SK-N-SH (cell line): ENCODE data around the gene NME5. TPM values are rescaled to one million over a fixed set of nuclear protein-coding genes. Genes with fewer than 3 reads are reported as not detected.

ENCODE experiments used
- CTCF ChIA-PET: fragments of 300-600, 350-600 bp; formaldehyde crosslinking; extraction: SDS; loops from one replicate; lab custom pipeline; 2021; lab: Yijun Ruan, JAX
- POLR2A ChIA-PET: fragments of 350-600 bp; sonication (Branson Sonifier 250); formaldehyde crosslinking; extraction: SDS; loops from one replicate; lab custom pipeline; 2020; ENCODE audit warnings: antibody characterized with exemption, inconsistent platforms; lab: Yijun Ruan, JAX
- DNase-seq: peaks from one replicate; pipeline ENCODE4 v3.0.0; 2012
- H2AFZ ChIP-seq: fragments of 200-600 bp; sonication (generic); 2 replicates; pipeline ENCODE4 v1.8.1; 2016; ENCODE audit warnings: antibody characterized with exemption, mild to moderate bottlenecking, low read depth
- H3F3A ChIP-seq: fragments of 200-600 bp; sonication (generic); replicated peaks from 2 replicates; pipeline ENCODE3; 2016; ENCODE audit warnings: antibody characterized with exemption, mild to moderate bottlenecking; ENCODE audit not compliant: insufficient read depth
- H3K27ac ChIP-seq, 2 experiments: fragments of 200-500 bp in 1 of 2; fragments of 200-600 bp in 1 of 2; sonication (Bioruptor generic) in 1 of 2; sonication (generic), shearing (Covaris generic) in 1 of 2; 2 replicates each; pipeline versions ENCODE4 v1.5.1 to v1.6.1; 2014 to 2016; ENCODE audit warnings: low read depth in 2 of 2, inconsistent platforms in 1 of 2, low read length in 1 of 2, mild to moderate bottlenecking in 1 of 2, mixed read lengths in 1 of 2
- H3K27me3 ChIP-seq: fragments of 200-600 bp; sonication (generic), shearing (Covaris generic); 2 replicates; pipeline ENCODE4 v1.6.1; 2016; ENCODE audit warnings: mixed run types; ENCODE audit not compliant: insufficient read depth
- H3K36me3 ChIP-seq, 2 experiments: fragments of 200-500 bp in 1 of 2; fragments of 200-600 bp in 1 of 2; sonication (Bioruptor generic) in 1 of 2; sonication (generic) in 1 of 2; replicated peaks in 1 of 2; 2 replicates each; pipeline versions ENCODE3 to v1.5.1; 2014 to 2016; ENCODE audit warnings: low read length in 1 of 2, mild to moderate bottlenecking in 1 of 2; ENCODE audit not compliant: insufficient read depth in 2 of 2, control insufficient read depth in 1 of 2
- H3K4me1 ChIP-seq, 2 experiments: fragments of 200-500 bp in 1 of 2; fragments of 200-600 bp in 1 of 2; sonication (Bioruptor generic) in 1 of 2; sonication (generic), shearing (Covaris generic) in 1 of 2; 2 replicates each; pipeline versions ENCODE4 v1.5.1 to v1.6.1; 2014 to 2016; ENCODE audit warnings: low read depth in 1 of 2, low read length in 1 of 2, mixed run types in 1 of 2; ENCODE audit not compliant: insufficient read depth in 2 of 2, control insufficient read depth in 1 of 2
- H3K4me2 ChIP-seq: fragments of 200-600 bp; sonication (generic), shearing (Covaris generic); 2 replicates; pipeline ENCODE4 v1.6.1; 2017; ENCODE audit warnings: mixed run types
- H3K4me3 ChIP-seq, 2 experiments: fragments of 200-500 bp in 1 of 2; fragments of 200-600 bp in 1 of 2; sonication (Bioruptor generic) in 1 of 2; sonication (generic), shearing (Covaris generic) in 1 of 2; 2 replicates each; pipeline versions ENCODE4 v1.5.1 to v1.8.1; 2014 to 2016; ENCODE audit warnings: low read depth in 2 of 2, inconsistent platforms in 1 of 2, low read length in 1 of 2, mild to moderate bottlenecking in 1 of 2, mixed read lengths in 1 of 2, moderate library complexity in 1 of 2
- H3K79me2 ChIP-seq: fragments of 200-600 bp; sonication (generic); 2 replicates; pipeline ENCODE4 v1.8.1; 2017; ENCODE audit warnings: mild to moderate bottlenecking; ENCODE audit not compliant: insufficient read depth
- H3K9ac ChIP-seq: fragments of 200-600 bp; sonication (generic); 2 replicates; pipeline ENCODE4 v1.6.1; 2017; ENCODE audit warnings: mixed run types
- H3K9me2 ChIP-seq: fragments of 200-600 bp; sonication (generic); 2 replicates; pipeline ENCODE4 v1.6.1; 2017; ENCODE audit warnings: mixed run types
- H3K9me3 ChIP-seq: fragments of 200-600 bp; sonication (generic); 2 replicates; pipeline ENCODE4 v1.6.1; 2017; ENCODE audit warnings: mixed run types, mild to moderate bottlenecking, moderate library complexity
- H4K20me1 ChIP-seq: fragments of 200-600 bp; sonication (generic); 2 replicates; pipeline ENCODE4 v1.6.1; 2017; ENCODE audit warnings: mild to moderate bottlenecking, mixed run types; ENCODE audit not compliant: insufficient read depth
- CTCF ChIP-seq: fragments of 200-600 bp; sonication (generic); IDR thresholded peaks from 2 replicates; pipeline ENCODE4 v1.6.1; 2017; ENCODE audit warnings: antibody characterized with exemption, mild to moderate bottlenecking, moderate library complexity
- ELF1 ChIP-seq: IDR thresholded peaks from 2 replicates; pipeline ENCODE4 v1.4.0; 2012
- EP300 ChIP-seq, 2 experiments: IDR thresholded peaks; 2 replicates each; pipeline versions ENCODE4 v1.4.0 to v1.6.1; 2012; ENCODE audit warnings: borderline replicate concordance in 1 of 2, low read depth in 1 of 2, low read length in 1 of 2
- FOXJ3 ChIP-seq: sonication (generic); formaldehyde crosslinking; IDR thresholded peaks from 2 replicates; pipeline ENCODE4 v1.5.1; 2020; ENCODE audit warnings: mild to moderate bottlenecking, missing genetic modification reagents
- GABPA ChIP-seq: IDR thresholded peaks from 2 replicates; pipeline ENCODE4 v1.4.0; 2012; ENCODE audit warnings: low read depth, mild to moderate bottlenecking
- IRF3 ChIP-seq: fragments of 150-350 bp; IDR thresholded peaks from 2 replicates; pipeline ENCODE4 v1.6.1; 2016; ENCODE audit warnings: mild to moderate bottlenecking, low read depth, low read length
- JUND ChIP-seq: IDR thresholded peaks from 2 replicates; pipeline ENCODE4 v1.4.0; 2012
- MEF2A ChIP-seq: IDR thresholded peaks from 2 replicates; pipeline ENCODE4 v1.4.0; 2012; ENCODE audit warnings: low read depth, borderline replicate concordance
- MXI1 ChIP-seq: IDR thresholded peaks from 2 replicates; pipeline ENCODE4 v1.6.1; 2012; ENCODE audit warnings: mild to moderate bottlenecking, low read depth, low read length, improper control_type of control experiment
- POLR2AphosphoS5 ChIP-seq: IDR thresholded peaks from 2 replicates; pipeline ENCODE4 v1.6.1; 2012; ENCODE audit warnings: low read depth, low read length
- RAD21 ChIP-seq: IDR thresholded peaks from 2 replicates; pipeline ENCODE4 v1.6.1; 2012; ENCODE audit warnings: mild to moderate bottlenecking, low read length
- RCOR1 ChIP-seq: fragments of 150-350 bp; IDR thresholded peaks from 2 replicates; pipeline ENCODE4 v1.6.1; 2017; ENCODE audit warnings: antibody characterized with exemption, low read length
- REST ChIP-seq: IDR thresholded peaks from 2 replicates; pipeline ENCODE4 v1.6.1; 2012; ENCODE audit warnings: mild to moderate bottlenecking, low read depth, low read length, moderate library complexity
- SIN3A ChIP-seq: IDR thresholded peaks from 2 replicates; pipeline ENCODE4 v1.6.1; 2012; ENCODE audit warnings: low read depth, mild to moderate bottlenecking, low read length, moderate library complexity, borderline replicate concordance
- SMC3 ChIP-seq: IDR thresholded peaks from 2 replicates; pipeline ENCODE4 v1.6.1; 2012; ENCODE audit warnings: low read depth, low read length, improper control_type of control experiment
- TCF12 ChIP-seq: IDR thresholded peaks from 2 replicates; pipeline ENCODE4 v1.4.0; 2012
- TEAD4 ChIP-seq: IDR thresholded peaks from 2 replicates; pipeline ENCODE4 v1.4.0; 2012; ENCODE audit warnings: mild to moderate bottlenecking, borderline replicate concordance; ENCODE audit not compliant: insufficient read depth
- USF2 ChIP-seq: fragments of 150-350 bp; IDR thresholded peaks from 2 replicates; pipeline ENCODE4 v1.6.1; 2017; ENCODE audit warnings: antibody characterized with exemption, low read length, low read depth, borderline replicate concordance
- YY1 ChIP-seq: IDR thresholded peaks from 2 replicates; pipeline ENCODE4 v1.4.0; 2012; ENCODE audit warnings: low read depth, mild to moderate bottlenecking
- ZBTB33 ChIP-seq: IDR thresholded peaks from 2 replicates; pipeline ENCODE4 v1.4.0; 2012; ENCODE audit warnings: low read depth, borderline replicate concordance
- WGBS: methylation state at CpG from one replicate; pipeline ENCODE4 v1.1.6; 2017; ENCODE audit warnings: low lambda C conversion rate; 5-methylcytosine and 5-hydroxymethylcytosine counted together
- polyA plus RNA-seq, 3 experiments: library from polyadenylated mRNA; depleted of rRNA; stranded (reverse); fragments of >200 nt; gene quantifications; 2 replicates each; pipeline ENCODE4 v1.2.3, GENCODE V29; 2012

The NME5 gene
- polyA plus RNA-seq, 1 of the 3 experiments (the other 2 are of a cell fraction), result 3.7 TPM

GRCh38 chr5:138180183-138180782 lies 41.1 kb upstream of the NME5 start:
- Histone ChIP-seq H3K9ac (peak overlapping the region; percentile 78; the same call in 1 of the 2 replicates), H3K27ac (no peak overlapping the region), H2AFZ (peak overlapping the region; percentile 94; the same call in 1 of the 2 replicates), H3K4me3 (peak overlapping the region; percentile 81 to 90), H4K20me1 (peaks cover 6% of the 10 kb centered on the region; the same call in 1 of the 2 replicates), H3F3A (peaks cover 9% of the 10 kb centered on the region), H3K4me2 (peak overlapping the region; percentile 95), H3K27me3 (no peaks in the 10 kb centered on the region), H3K9me3 (no peaks in the 10 kb centered on the region), H3K4me1 (peaks cover 0 to 13% of the 10 kb centered on the region in 2 experiments; a peak in 2 of 4 replicates), H3K9me2 (no peaks in the 10 kb centered on the region), H3K79me2 (peaks cover 61% of the 10 kb centered on the region), H3K36me3 (peaks cover 31 to 41% of the 10 kb centered on the region in 2 experiments)
- DNase-seq, result peak; percentile 42
- ChIA-PET CTCF (interaction anchor here (0.6 to 2.6 kb wide), 31 partner anchors 9 to 346 kb away, joined by 3 to 13 read pairs (median 4); partner anchors contain the start of genes CDC23, GFRA3, KDM3B and REEP2), POLR2A (interaction anchor here (0.6 to 1.2 kb wide), 2 partner anchors 14 to 96 kb away, joined by 3 read pairs; no protein-coding TSS in a partner anchor)
- TF ChIP-seq MEF2A (no peak), FOXJ3 (CRISPR knock-in tag) (no peak), USF2 (no peak), TCF12 (no peak), TEAD4 (no peak), SIN3A (peak; percentile 48; the same call in 1 of the 2 replicates), EP300 (IDR thresholded peaks at IDR 0.05; ENCODE audit: borderline replicate concordance in 1 of 2, low read depth in 1 of 2, low read length in 1 of 2) (no peak), POLR2AphosphoS5 (no peak), CTCF (peak; percentile 69), SMC3 (peak; percentile 50), RAD21 (peak; percentile 85), RCOR1 (no peak), JUND (no peak), IRF3 (no peak), ZBTB33 (no peak), REST (no peak), ELF1 (no peak), MXI1 (peak; percentile 68; the same call in 1 of the 2 replicates), GABPA (no peak), YY1 (no peak)
- 72% methylated on average over 5 of the region's 5 CpGs for WGBS
